ENCODE measurements around the gene EML1. TPM values are rescaled to one million over a fixed set of nuclear protein-coding genes. Genes with fewer than 3 reads are reported as not detected.
"Not testable (repeated sequence)": the region's sequence is repeated elsewhere in the genome, so short reads cannot be mapped to it uniquely, and the experiment has no call there.

The EML1 gene
- total RNA-seq, 2 experiments from 2014 or later: 0.12 TPM; not detected in 1

DNA sequence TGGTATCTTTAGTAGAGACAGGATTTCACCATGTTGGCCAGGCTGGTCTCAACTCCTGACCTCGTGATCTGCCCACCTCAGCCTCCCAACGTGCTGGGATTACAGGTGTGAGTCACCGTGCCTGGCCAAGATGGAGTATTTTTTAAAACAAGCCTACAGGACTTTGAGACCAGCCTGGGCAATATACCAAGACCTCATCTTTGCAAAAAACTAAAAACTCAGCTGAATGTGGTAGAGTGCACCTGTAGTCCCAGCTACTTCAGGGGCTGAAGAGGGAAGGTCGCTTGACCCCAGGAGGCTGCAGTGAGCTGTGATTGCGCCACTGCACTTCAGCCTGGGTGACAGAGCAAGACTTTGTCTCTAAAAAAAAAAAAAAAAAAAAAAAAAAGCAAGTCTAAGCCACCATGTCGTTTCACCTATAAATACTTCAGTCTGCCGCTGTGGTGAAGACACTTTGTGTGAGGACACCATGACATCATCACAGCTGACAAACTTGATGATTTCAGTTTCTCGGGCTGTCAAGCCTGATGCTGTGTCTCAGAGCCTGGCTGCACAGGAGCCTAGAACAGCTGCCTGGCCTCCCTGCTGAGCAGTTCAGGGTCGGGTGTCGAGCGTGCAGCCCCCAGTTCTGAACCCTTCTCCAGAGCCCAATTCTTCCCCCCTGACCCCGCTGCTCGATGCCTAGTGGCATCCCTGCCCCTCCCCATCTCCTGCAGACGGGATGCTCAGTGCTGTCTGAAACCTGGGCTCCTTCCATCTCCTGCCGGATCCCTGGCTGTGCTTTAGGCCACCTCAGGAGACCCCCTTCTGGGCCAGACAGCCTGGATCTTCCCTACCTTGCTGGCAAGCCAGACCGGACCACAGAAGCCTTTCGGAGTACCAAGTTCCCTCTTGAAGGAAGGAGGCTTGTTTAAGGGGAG, 152.8 kb downstream of the EML1 start:
- Mint-ChIP-seq H3K4me1 (peaks cover 5% of the 10 kb centered on the region), H3K9me3 (no peaks in the 10 kb centered on the region), H3K36me3 (ENCODE audit: low read depth) (no peaks in the 10 kb centered on the region), H3K27ac (no peak overlapping the region), H3K27me3 (peaks cover 8% of the 10 kb centered on the region), H3K4me3 (no peak overlapping the region)
- CTCF ChIA-PET: interaction anchor here (0.7 to 1.0 kb wide), 3 partner anchors 8 to 876 kb away, joined by 3 to 4 read pairs (median 3); no protein-coding TSS in a partner anchor
- POLR2A ChIA-PET: no interaction called here
- no peak for DNase-seq

DNA sequence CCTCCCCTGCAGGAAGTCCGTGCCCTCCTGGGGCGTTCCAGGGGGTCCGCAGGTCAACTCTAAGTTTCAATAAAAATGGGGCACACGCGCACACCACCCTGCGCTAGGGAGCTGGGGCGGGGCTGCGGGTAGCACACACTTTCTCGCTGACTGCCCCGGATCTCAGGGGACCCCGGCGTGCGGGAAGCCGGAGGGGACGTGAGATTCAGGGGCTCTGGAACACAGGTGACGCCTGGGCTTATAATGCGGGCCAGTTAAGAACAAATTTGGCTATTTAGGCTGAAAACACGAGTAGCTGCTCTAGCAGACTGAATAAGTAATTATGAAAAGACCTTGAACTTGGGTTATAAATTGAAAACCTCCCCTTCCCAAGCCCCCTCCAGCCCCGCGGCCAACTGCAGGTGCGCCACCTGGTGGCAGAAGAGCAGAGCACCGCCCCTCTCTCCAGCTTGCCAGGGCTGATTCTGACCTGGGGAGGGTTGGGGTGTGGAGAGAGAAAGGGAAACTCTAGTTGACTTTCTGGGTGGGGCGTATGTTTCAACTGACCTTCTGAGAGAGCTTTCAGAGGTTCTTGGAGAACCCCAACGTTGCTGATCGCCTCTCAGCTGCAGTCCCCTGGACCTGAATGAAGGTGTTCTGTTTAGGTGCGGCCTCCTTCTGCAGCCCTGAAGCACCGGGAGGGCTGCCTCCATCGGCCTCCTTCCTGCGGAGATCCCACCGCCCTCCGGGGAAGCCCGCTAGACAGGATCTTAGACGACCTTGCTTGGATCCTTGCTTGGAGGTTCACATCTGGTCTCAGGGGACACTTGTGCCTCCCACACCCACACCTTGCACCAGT, 153.7 kb downstream of the EML1 start:
- H3K9me3 Mint-ChIP-seq: no peaks in the 10 kb centered on the region
- no peak overlapping the region for H3K4me3 Mint-ChIP-seq
- no peaks in the 10 kb centered on the region for H3K36me3 Mint-ChIP-seq (ENCODE audit: low read depth)
- H3K27ac Mint-ChIP-seq: no peak overlapping the region
- H3K4me1 Mint-ChIP-seq: peaks cover 5% of the 10 kb centered on the region
- peak; percentile 54 for DNase-seq
- POLR2A ChIA-PET: no interaction called here
- CTCF ChIA-PET: interaction anchor here (0.8 to 1.0 kb wide), 4 partner anchors 9 to 246 kb away, joined by 3 read pairs; no protein-coding TSS in a partner anchor
- peaks cover 7% of the 10 kb centered on the region for H3K27me3 Mint-ChIP-seq

GRCh38 chr14:99947695-99948094, 154.5 kb downstream of the EML1 start:
- no peaks in the 10 kb centered on the region for H3K36me3 Mint-ChIP-seq (ENCODE audit: low read depth)
- no peak overlapping the region for H3K27ac Mint-ChIP-seq
- POLR2A ChIA-PET: no interaction called here
- no peak overlapping the region for H3K4me3 Mint-ChIP-seq
- no peaks in the 10 kb centered on the region for H3K9me3 Mint-ChIP-seq
- peaks cover 7% of the 10 kb centered on the region for H3K27me3 Mint-ChIP-seq
- H3K4me1 Mint-ChIP-seq: peaks cover 5% of the 10 kb centered on the region
- CTCF ChIA-PET: interaction anchor here (0.8 to 1.0 kb wide), 3 partner anchors 96 to 245 kb away, joined by 3 read pairs; no protein-coding TSS in a partner anchor
- DNase-seq: no peak

GRCh38 chr14:99949011-99949732, 156.0 kb downstream of the EML1 start:
- H3K36me3 Mint-ChIP-seq (ENCODE audit: low read depth); H3K4me1 Mint-ChIP-seq; DNase-seq; H3K27me3 Mint-ChIP-seq; H3K27ac Mint-ChIP-seq; CTCF ChIA-PET; H3K4me3 Mint-ChIP-seq; H3K9me3 Mint-ChIP-seq; POLR2A ChIA-PET: not testable (repeated sequence)

- DNase-seq: no peak
- Mint-ChIP-seq H3K36me3 (ENCODE audit: low read depth) (peaks cover 3% of the 10 kb centered on the region), H3K4me3 (no peak overlapping the region), H3K9me3 (peaks cover 4% of the 10 kb centered on the region), H3K4me1 (peaks cover 7% of the 10 kb centered on the region), H3K27me3 (peaks cover 13% of the 10 kb centered on the region), H3K27ac (no peak overlapping the region)
- CTCF ChIA-PET: no interaction called here
- POLR2A ChIA-PET: no interaction called here
Measured at GRCh38 chr14:99950181-99950580, 157.0 kb downstream of the EML1 start.

- Mint-ChIP-seq H3K36me3 (ENCODE audit: low read depth) (peaks cover 3% of the 10 kb centered on the region), H3K4me3 (no peak overlapping the region), H3K4me1 (peaks cover 7% of the 10 kb centered on the region), H3K27me3 (peaks cover 14% of the 10 kb centered on the region), H3K27ac (no peak overlapping the region), H3K9me3 (peaks cover 4% of the 10 kb centered on the region)
- ChIA-PET POLR2A (no interaction called here), CTCF (no interaction called here)
- no peak for DNase-seq
Measured at GRCh38 chr14:99951085-99951484, 157.9 kb downstream of the EML1 start.

DNA sequence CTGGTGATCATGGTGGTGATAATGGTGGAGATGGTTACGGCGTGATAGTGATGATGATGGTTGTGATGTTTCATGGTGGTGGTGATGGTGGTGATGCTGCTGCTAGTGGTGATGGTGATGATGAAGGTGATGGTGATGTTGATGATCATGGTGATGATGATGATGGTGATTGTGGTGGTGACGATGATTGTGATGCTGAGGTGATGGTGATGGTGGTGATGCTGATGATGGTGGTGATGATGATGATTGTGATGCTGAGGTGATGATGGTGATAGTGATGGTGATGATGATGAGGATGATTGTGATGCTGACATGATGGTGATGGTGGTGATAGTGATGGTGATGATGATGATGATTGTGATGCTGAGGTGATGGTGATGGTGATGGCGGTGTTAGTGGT, 158.8 kb downstream of the EML1 start:
- CTCF ChIA-PET: no interaction called here
- Mint-ChIP-seq H3K27ac (no peak overlapping the region), H3K36me3 (ENCODE audit: low read depth) (peaks cover 3% of the 10 kb centered on the region), H3K9me3 (peaks cover 4% of the 10 kb centered on the region), H3K27me3 (peaks cover 8% of the 10 kb centered on the region), H3K4me1 (peaks cover 2% of the 10 kb centered on the region), H3K4me3 (no peak overlapping the region)
- DNase-seq: no peak
- POLR2A ChIA-PET: no interaction called here

- no peak overlapping the region for H3K27ac Mint-ChIP-seq
- peaks cover 1% of the 10 kb centered on the region for H3K4me1 Mint-ChIP-seq
- CTCF ChIA-PET: no interaction called here
- peaks cover 7% of the 10 kb centered on the region for H3K27me3 Mint-ChIP-seq
- no peak for DNase-seq
- H3K4me3 Mint-ChIP-seq: no peak overlapping the region
- peaks cover 4% of the 10 kb centered on the region for H3K9me3 Mint-ChIP-seq
- peaks cover 3% of the 10 kb centered on the region for H3K36me3 Mint-ChIP-seq (ENCODE audit: low read depth)
- POLR2A ChIA-PET: no interaction called here
Measured at GRCh38 chr14:99952453-99952852, 159.2 kb downstream of the EML1 start.

GRCh38 chr14:99955826-99956455, 162.7 kb downstream of the EML1 start:
- Mint-ChIP-seq H3K4me1 (peaks cover 1% of the 10 kb centered on the region), H3K9me3 (peaks cover 4% of the 10 kb centered on the region), H3K4me3 (no peak overlapping the region), H3K27ac (no peak overlapping the region), H3K36me3 (ENCODE audit: low read depth) (peaks cover 3% of the 10 kb centered on the region), H3K27me3 (peaks cover 19% of the 10 kb centered on the region)
- POLR2A ChIA-PET: no interaction called here
- no peak for DNase-seq
- CTCF ChIA-PET: no interaction called here

- ChIA-PET CTCF (no interaction called here), POLR2A (no interaction called here)
- no peak for DNase-seq
- peaks cover 25% of the 10 kb centered on the region for H3K27me3 Mint-ChIP-seq
- no peak overlapping the region for H3K27ac Mint-ChIP-seq
- H3K9me3 Mint-ChIP-seq: peaks cover under 1% of the 10 kb centered on the region
- H3K4me1 Mint-ChIP-seq: no peaks in the 10 kb centered on the region
- H3K36me3 Mint-ChIP-seq (ENCODE audit: low read depth): no peaks in the 10 kb centered on the region
- no peak overlapping the region for H3K4me3 Mint-ChIP-seq
Measured at GRCh38 chr14:99958380-99958779, 165.2 kb downstream of the EML1 start.

GRCh38 chr14:99961826-99962518, 168.8 kb downstream of the EML1 start:
- H3K27ac Mint-ChIP-seq: no peak overlapping the region
- H3K27me3 Mint-ChIP-seq: peaks cover 20% of the 10 kb centered on the region
- no peaks in the 10 kb centered on the region for H3K36me3 Mint-ChIP-seq (ENCODE audit: low read depth)
- CTCF ChIA-PET: no interaction called here
- DNase-seq: no peak
- H3K9me3 Mint-ChIP-seq: no peaks in the 10 kb centered on the region
- H3K4me1 Mint-ChIP-seq: no peaks in the 10 kb centered on the region
- no peak overlapping the region for H3K4me3 Mint-ChIP-seq
- POLR2A ChIA-PET: no interaction called here

DNA sequence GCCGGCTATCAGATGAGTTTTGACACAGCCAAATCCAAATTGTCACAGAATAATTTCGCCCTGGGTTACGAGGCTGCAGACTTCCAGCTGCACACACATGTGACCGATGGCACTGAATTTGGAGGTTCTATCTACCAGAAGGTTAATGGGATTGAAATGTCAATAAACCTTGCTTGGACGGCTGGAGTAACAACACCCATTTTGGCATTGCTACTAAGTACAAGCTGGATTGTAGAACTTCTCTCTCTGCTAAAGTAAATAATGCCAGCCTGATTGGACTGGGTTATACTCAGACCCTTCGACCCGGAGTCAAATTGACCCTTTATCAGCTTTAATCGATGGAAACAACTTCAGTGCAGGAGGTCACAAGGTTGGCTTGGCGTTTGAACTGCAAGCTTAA, 171.8 kb downstream of the EML1 start:
- CTCF ChIA-PET: no interaction called here
- no peak for DNase-seq
- no peak overlapping the region for H3K4me3 Mint-ChIP-seq
- POLR2A ChIA-PET: no interaction called here
- H3K36me3 Mint-ChIP-seq (ENCODE audit: low read depth): no peaks in the 10 kb centered on the region
- H3K4me1 Mint-ChIP-seq: peaks cover 1% of the 10 kb centered on the region
- H3K27ac Mint-ChIP-seq: no peak overlapping the region
- H3K9me3 Mint-ChIP-seq: no peaks in the 10 kb centered on the region
- peaks cover 25% of the 10 kb centered on the region for H3K27me3 Mint-ChIP-seq
